Keratinocyte (primary cell): ENCODE measurements around the gene ARHGAP15.

Source experiments
- EZH2 ChIP-seq: IDR thresholded peaks from one replicate; pipeline ENCODE4 v1.6.1; 2012; ENCODE audit warnings: inconsistent platforms, mild to moderate bottlenecking, low read length, moderate library complexity
- TF ChIP-seq, protein P1 (sequence below), 3 experiments: IDR thresholded peaks in 1 of 3; conservative IDR thresholded peaks in 1 of 3; optimal IDR thresholded peaks in 1 of 3; 2 replicates in 2 of 3; 3 replicates in 1 of 3; pipeline versions ENCODE3 to v1.5.1; 2011; ENCODE audit warnings: low read length in 3 of 3, mild to moderate bottlenecking in 3 of 3, moderate library complexity in 2 of 3, control low read depth in 1 of 3, inconsistent platforms in 1 of 3; ENCODE audit not compliant: insufficient read depth in 2 of 3; ENCODE audit errors: extremely low read depth in 1 of 3

DNA sequence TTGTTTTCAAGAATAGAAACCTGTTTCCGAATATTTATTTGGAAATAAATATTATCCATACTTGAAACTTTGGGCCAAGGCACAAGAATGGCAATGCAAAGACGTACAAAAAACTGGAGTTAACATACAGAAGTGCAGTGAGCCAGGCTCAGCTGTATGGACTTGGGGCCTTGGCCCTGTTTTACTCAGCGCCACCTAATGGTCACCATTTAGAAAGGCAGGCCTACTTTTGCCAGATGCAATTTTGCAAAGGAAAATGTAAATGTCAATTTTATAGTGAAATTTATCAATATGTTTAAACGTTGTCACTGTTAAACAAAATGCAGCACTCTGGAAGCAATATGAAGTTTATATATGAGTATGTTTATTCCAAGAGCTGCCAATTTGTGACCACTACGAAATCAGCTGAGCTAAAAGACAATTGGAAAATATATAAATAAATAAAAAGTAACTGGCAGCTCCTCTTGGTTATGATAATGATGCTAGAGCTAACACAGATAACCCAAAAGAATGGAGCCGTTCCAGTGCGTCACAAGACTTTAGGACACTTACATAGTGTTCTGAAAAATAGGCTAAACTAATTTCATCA is 155.0 kb downstream of the ARHGAP15 start:
- TF ChIP-seq, protein P1, sequence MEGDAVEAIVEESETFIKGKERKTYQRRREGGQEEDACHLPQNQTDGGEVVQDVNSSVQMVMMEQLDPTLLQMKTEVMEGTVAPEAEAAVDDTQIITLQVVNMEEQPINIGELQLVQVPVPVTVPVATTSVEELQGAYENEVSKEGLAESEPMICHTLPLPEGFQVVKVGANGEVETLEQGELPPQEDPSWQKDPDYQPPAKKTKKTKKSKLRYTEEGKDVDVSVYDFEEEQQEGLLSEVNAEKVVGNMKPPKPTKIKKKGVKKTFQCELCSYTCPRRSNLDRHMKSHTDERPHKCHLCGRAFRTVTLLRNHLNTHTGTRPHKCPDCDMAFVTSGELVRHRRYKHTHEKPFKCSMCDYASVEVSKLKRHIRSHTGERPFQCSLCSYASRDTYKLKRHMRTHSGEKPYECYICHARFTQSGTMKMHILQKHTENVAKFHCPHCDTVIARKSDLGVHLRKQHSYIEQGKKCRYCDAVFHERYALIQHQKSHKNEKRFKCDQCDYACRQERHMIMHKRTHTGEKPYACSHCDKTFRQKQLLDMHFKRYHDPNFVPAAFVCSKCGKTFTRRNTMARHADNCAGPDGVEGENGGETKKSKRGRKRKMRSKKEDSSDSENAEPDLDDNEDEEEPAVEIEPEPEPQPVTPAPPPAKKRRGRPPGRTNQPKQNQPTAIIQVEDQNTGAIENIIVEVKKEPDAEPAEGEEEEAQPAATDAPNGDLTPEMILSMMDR (optimal IDR thresholded peaks at IDR 0.05 in 1 of 3, IDR thresholded peaks at IDR 0.05 in 1 of 3, conservative IDR thresholded peaks at IDR 0.05 in 1 of 3; ENCODE audit: extremely low read depth in 1 of 3, insufficient read depth in 2 of 3, low read length in 3 of 3) = peak; percentile 67 to 79 (median 71)
- TF ChIP-seq EZH2 = no peak
